SK-N-MC (cell line): ENCODE measurements around the gene ZNF575.

Experiments used
- EZH2 ChIP-seq: fragments of 200-600 bp; sonication (generic); IDR thresholded peaks from one replicate; pipeline ENCODE4 v1.6.1; 2017; ENCODE audit warnings: antibody characterized with exemption
- FOXP2 ChIP-seq: optimal IDR thresholded peaks from 2 replicates; pipeline ENCODE3; 2011; ENCODE audit warnings: mild to moderate bottlenecking, moderate library complexity; ENCODE audit not compliant: insufficient read depth; ENCODE audit errors: extremely low read length, control extremely low read depth

DNA sequence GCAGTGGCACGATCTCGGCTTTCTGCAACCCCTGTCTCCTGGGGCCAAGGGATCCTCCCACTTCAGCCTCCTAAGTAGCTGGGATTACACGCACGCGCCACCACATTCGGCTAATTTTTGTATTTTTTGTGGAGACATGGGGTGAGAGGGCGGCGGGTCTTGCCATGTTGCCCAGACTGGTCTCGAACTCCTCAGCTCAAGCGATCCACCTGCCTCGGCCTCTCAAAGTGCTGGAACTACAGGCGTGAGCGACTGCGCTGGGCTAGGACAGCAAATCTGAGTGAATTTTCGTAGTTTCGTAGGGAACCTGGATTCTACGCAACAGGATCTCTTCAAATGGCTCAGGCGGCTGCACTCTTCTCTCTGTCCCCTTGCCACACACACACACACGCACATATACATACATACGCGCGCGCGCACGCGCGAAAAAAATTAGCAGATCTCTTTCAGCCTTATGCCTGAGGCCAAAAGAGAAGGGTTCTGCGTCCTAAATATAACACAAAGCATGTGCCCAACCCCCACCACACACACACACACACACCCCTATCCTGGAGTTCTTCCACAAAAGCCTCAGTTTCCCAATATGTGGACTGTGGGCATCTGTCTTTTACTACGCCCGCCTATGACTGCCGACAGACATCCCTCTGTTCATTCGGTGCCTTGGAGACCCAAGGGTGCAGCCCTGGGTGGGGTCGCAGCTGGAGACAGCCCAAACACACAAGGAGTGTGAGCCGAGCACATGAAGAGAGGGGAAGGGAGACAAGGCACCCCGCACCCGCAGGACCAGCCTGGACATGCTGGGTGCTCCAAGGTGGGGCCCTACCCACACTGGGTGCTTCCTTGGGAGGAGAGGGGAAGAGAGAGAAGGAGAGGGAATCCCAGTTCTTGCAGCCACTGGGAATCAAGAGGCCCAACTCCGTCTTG, 43.2 kb downstream of the ZNF575 start:
- TF ChIP-seq FOXP2 (no peak), EZH2 (no peak)
